ENCODE data around the gene VAV1.

The VAV1 gene

GRCh38 chr19:6894313-6894712 lies 121.8 kb downstream of the VAV1 start:
- DNase-seq (ENCODE audit: low spot score) = no peak

GRCh38 chr19:6903446-6903845 lies 130.9 kb downstream of the VAV1 start:
- DNase-seq (ENCODE audit: low spot score) = no peak

GRCh38 chr19:6906559-6907060 lies 134.1 kb downstream of the VAV1 start:
- DNase-seq (ENCODE audit: low spot score) = no peak

Measured in activated CD4-positive, alpha-beta T cell treated with anti-CD3 and anti-CD28 coated beads, Interleukin-2, Interleukin-4, amounts not matched to agents 100 ng/mL and 50 ng/mL, durations not matched to agents 16 hours and 8 hours (primary cell).